Esophagus (tissue), 2 donors: Measurements from ENCODE around the gene SLC22A23. TPM values are rescaled to one million over a fixed set of nuclear protein-coding genes. Genes with fewer than 3 reads are reported as not detected.

Experiments
- polyA plus RNA-seq, 2 donors: library from polyadenylated mRNA; stranded (reverse); fragments of 200-250 nt; gene quantifications; one replicate each; pipeline ENCODE4 v1.2.3, GENCODE V29; 2013
- donor health status: healthy with polysubstance abuse.
- donor health status: Bipolar disorder and iron deficiency.

The SLC22A23 gene
- polyA plus RNA-seq, 2 donors: 12.5 to 15.4 TPM

Other genes starting within 250 kb of the SLC22A23 start
- gene TUBB2B, start 229.4 kb downstream of the SLC22A23 start, polyA plus RNA-seq: 1 to 10 TPM; 1.6 to 8.4 TPM
- 10 to 100 TPM; 31.6 to 33.3 TPM for gene PSMG4, start 198.1 kb downstream of the SLC22A23 start, polyA plus RNA-seq